ENCODE measurements around the gene MRTFA.
"Not testable (repeated sequence)": the region's sequence is repeated elsewhere in the genome, so short reads cannot be mapped to it uniquely, and the experiment has no call there.

DNA sequence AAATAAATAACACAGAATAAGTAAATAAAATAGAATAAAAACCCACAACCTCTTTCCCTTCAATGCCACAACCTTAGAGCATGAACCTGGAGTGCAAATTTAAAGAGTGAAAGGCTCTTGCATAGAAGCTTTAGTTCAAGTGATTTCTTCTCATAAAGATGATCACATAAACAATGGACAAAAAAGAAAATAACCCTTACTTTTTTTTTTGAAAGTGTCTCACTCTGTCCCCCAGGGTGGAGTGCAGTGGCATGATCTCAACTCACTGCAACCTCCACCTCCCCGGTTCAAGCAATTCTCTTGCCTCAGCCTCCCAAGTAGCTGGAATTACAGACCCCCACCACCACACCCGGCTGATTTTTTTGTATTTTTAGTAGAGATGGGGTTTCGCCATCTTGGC lies 10.7 kb downstream of the MRTFA start:
- not testable (repeated sequence) for TF ChIP-seq POLR2A (IDR thresholded peaks at IDR 0.05; ENCODE audit: low read length); GATA1 (IDR thresholded peaks at IDR 0.05; ENCODE audit: low read depth, low read length)

Data from erythroblast (primary cell).